ENCODE measurements around the gene NHS.

GRCh38 chrX:17682259-17682658, 307.3 kb downstream of the NHS start:
- TF ChIP-seq CTCF (conservative IDR thresholded peaks at IDR 0.05; ENCODE audit: low read depth, low read length) (no peak), BHLHE40 (IDR thresholded peaks at IDR 0.05; ENCODE audit: low read depth, low read length) (no peak), MXI1 (IDR thresholded peaks at IDR 0.05; ENCODE audit: borderline replicate concordance, low read depth, low read length) (no peak), MAFK (IDR thresholded peaks at IDR 0.05; ENCODE audit: low read depth, low read length) (no peak), NFE2L2 (IDR thresholded peaks at IDR 0.05; ENCODE audit: low read depth, low read length) (no peak), ELK1 (IDR thresholded peaks at IDR 0.05; ENCODE audit: borderline replicate concordance, low read depth, low read length) (no peak), POLR2A (IDR thresholded peaks at IDR 0.05; ENCODE audit: low read depth, low read length) (no peak), RFX5 (IDR thresholded peaks at IDR 0.05; ENCODE audit: low read depth, low read length) (no peak), USF2 (IDR thresholded peaks at IDR 0.05; ENCODE audit: low read depth, low read length) (no peak), MAZ (IDR thresholded peaks at IDR 0.05; ENCODE audit: borderline replicate concordance, low read depth, low read length) (no peak)
